ENCODE results near the gene EHF. TPM values are rescaled to one million over a fixed set of nuclear protein-coding genes. Genes with fewer than 3 reads are reported as not detected.

Gene EHF
- total RNA-seq, 1 donor from 2014 or later = 22.7 TPM

GRCh38 chr11:34647131-34647530 lies 26.2 kb downstream of the EHF start:
- DNase-seq (ENCODE audit: low read depth) = no peak
- no peak for TF ChIP-seq CTCF (conservative IDR thresholded peaks at IDR 0.05; ENCODE audit: low read depth, low read length)

GRCh38 chr11:34647532-34647931 lies 26.6 kb downstream of the EHF start:
- H3K4me3 ChIP-seq (ENCODE audit: low read depth, low read length) = no peak overlapping the region
- no peak for TF ChIP-seq CTCF (conservative IDR thresholded peaks at IDR 0.05; ENCODE audit: low read depth, low read length)
- DNase-seq (ENCODE audit: low read depth) = no peak

More at GRCh38 chr11:34647131-34647530, 26.2 kb downstream of the EHF start:
- H3K4me3 ChIP-seq (ENCODE audit: low read depth, low read length) = no peak overlapping the region

GRCh38 chr11:34648036-34648435 lies 27.1 kb downstream of the EHF start:
- DNase-seq (ENCODE audit: low read depth) = no peak
- no peak for TF ChIP-seq CTCF (conservative IDR thresholded peaks at IDR 0.05; ENCODE audit: low read depth, low read length)
- no peak overlapping the region for H3K4me3 ChIP-seq (ENCODE audit: low read depth, low read length)

- DNase-seq (ENCODE audit: low read depth) = no peak
- no peak for TF ChIP-seq CTCF (conservative IDR thresholded peaks at IDR 0.05; ENCODE audit: low read depth, low read length)
- H3K4me3 ChIP-seq (ENCODE audit: low read depth, low read length) = no peak overlapping the region
These were observed 28.7 kb downstream of the EHF start for GRCh38 chr11:34649597-34649996.

- H3K4me3 ChIP-seq (ENCODE audit: low read depth, low read length) = no peak overlapping the region
- no peak for TF ChIP-seq CTCF (conservative IDR thresholded peaks at IDR 0.05; ENCODE audit: low read depth, low read length)
- DNase-seq (ENCODE audit: low read depth) = no peak
These were observed 29.6 kb downstream of the EHF start for GRCh38 chr11:34650528-34650927.

- DNase-seq (ENCODE audit: low read depth) = no peak
- no peak for TF ChIP-seq CTCF (conservative IDR thresholded peaks at IDR 0.05; ENCODE audit: low read depth, low read length)
- no peak overlapping the region for H3K4me3 ChIP-seq (ENCODE audit: low read depth, low read length)
These were observed 30.7 kb downstream of the EHF start for GRCh38 chr11:34651551-34651950.

DNA sequence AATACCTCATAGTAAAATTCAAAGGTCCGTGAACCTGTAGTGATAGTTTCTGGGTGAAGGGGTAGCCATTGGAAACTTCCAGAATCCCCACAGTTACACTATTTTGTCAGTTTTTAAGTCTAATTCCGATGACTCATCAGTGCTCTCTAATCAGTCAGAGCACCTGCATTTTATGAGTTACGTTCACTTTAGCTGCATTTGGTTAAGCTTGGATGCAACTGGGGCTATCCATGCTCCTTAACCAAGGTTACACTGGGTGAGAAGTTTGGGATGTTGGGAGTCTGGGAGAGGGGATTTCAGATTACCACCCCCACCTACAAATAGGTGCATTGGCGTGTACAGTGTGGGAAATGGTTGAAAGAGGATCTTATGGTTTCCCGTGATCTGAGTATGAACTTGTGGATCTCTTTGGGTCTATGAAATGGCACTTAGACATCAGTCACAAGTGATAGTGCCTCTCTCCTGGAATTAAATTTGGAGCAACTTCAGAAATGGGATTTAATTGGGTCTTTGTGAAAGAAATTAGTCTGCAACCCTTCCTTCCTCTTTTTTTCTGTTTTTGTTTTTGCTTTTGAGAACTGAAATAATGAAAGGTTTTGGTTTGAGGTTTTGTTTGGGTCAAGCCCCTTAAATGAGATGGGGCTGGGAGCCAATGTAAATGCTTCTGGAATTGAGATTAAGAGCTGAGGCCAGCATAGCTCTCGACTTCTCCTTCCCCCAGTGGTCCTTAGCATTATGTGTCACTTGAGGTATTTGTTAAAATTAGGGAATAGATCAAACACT lies 31.5 kb downstream of the EHF start:
- no peak for TF ChIP-seq CTCF (conservative IDR thresholded peaks at IDR 0.05; ENCODE audit: low read depth, low read length)
- H3K4me3 ChIP-seq (ENCODE audit: low read depth, low read length) = no peak overlapping the region
- no peak for DNase-seq (ENCODE audit: low read depth)
